Hepatocyte (in vitro differentiated cells): ENCODE data around the gene TREML2.

Experiments used
- CTCF ChIP-seq: fragments of 200-600 bp; sonication (generic); IDR thresholded peaks from 2 replicates; pipeline ENCODE4 v1.5.1; 2016; ENCODE audit warnings: antibody characterized with exemption, mild to moderate bottlenecking; ENCODE audit not compliant: poor library complexity
- EZH2 ChIP-seq: fragments of 200-600 bp; sonication (generic); IDR thresholded peaks from 2 replicates; pipeline ENCODE4 v1.6.1; 2016; ENCODE audit warnings: antibody characterized with exemption, mild to moderate bottlenecking, borderline replicate concordance

DNA sequence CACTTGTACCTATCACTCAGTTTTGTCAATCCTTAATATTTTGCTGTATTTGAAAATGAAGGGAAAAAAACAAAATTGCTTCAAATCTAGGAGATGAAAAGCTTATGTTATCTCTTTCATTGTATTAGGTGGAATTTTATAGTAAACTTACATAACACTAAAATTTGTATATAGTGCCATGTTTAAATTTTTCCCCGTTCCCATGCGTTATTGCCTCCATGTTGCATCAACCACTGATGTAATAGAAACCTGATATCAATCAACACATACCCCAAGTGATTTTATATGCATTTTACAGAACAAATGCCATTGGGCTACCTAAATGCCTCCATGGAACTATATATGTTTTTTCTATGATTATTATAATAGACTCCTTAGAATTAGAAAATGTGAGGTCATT lies 23.3 kb downstream of the TREML2 start:
- TF ChIP-seq CTCF (no peak), EZH2 (no peak)
